Measurements from ENCODE around the gene SPTSSB. TPM values are rescaled to one million over a fixed set of nuclear protein-coding genes. Genes with fewer than 3 reads are reported as not detected.
A peak's percentile ranks its signal among the peaks of the same experiment; 100 is the strongest.

Gene SPTSSB, protein sequence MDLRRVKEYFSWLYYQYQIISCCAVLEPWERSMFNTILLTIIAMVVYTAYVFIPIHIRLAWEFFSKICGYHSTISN
- under 1 TPM in 2 of 4 donors, not detected in 2; 0.39 to 0.74 TPM for total RNA-seq

- H3K27me3 ChIP-seq: peaks cover 30% of the 10 kb centered on the region
- H3K36me3 ChIP-seq: no peaks in the 10 kb centered on the region
- H3K4me3 ChIP-seq: peak within 1 kb of the TSS; percentile 23 to 56
- peak; percentile 57 for ATAC-seq
- WGBS, 2 donors (ENCODE audit: low coverage in 1 of 2): 4% methylated on average over 20 of the region's 53 CpGs; no CpG with 5 or more reads in 1 of the 2 donors
- TF ChIP-seq POLR2AphosphoS5 (IDR thresholded peaks at IDR 0.05) (no peak), POLR2A (IDR thresholded peaks at IDR 0.05) (no peak), EP300 (IDR thresholded peaks at IDR 0.05) (no peak)
- TF ChIP-seq, protein P1, sequence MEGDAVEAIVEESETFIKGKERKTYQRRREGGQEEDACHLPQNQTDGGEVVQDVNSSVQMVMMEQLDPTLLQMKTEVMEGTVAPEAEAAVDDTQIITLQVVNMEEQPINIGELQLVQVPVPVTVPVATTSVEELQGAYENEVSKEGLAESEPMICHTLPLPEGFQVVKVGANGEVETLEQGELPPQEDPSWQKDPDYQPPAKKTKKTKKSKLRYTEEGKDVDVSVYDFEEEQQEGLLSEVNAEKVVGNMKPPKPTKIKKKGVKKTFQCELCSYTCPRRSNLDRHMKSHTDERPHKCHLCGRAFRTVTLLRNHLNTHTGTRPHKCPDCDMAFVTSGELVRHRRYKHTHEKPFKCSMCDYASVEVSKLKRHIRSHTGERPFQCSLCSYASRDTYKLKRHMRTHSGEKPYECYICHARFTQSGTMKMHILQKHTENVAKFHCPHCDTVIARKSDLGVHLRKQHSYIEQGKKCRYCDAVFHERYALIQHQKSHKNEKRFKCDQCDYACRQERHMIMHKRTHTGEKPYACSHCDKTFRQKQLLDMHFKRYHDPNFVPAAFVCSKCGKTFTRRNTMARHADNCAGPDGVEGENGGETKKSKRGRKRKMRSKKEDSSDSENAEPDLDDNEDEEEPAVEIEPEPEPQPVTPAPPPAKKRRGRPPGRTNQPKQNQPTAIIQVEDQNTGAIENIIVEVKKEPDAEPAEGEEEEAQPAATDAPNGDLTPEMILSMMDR (IDR thresholded peaks at IDR 0.05): no peak
- H3K4me1 ChIP-seq: peaks cover 0 to 22% (median 9%) of the 10 kb centered on the region in 3 donors
- no peaks in the 10 kb centered on the region for H3K9me3 ChIP-seq
- peak within 1 kb of the TSS in 1 of 4 donors; percentile 17 for H3K27ac ChIP-seq
These were observed at the start of gene SPTSSB for GRCh38 chr3:161371441-161372320. Gene SPTSSB, minus strand, starts transcription at chr3:161371517. Its CDS starts 25,194 bp downstream, at chr3:161346323.

GRCh38 chr3:161420746-161421145, 49.4 kb upstream of the SPTSSB start:
- WGBS, 2 donors (ENCODE audit: low coverage in 1 of 2): 60 to 72% methylated on average over 2 to 8 of the region's 8 CpGs

GRCh38 chr3:161419555-161420333, 48.4 kb upstream of the SPTSSB start:
- no peaks in the 10 kb centered on the region for H3K36me3 ChIP-seq
- WGBS, 2 donors (ENCODE audit: low coverage in 1 of 2): 93 to 95% methylated on average over 1 to 2 of the region's 3 CpGs
- TF ChIP-seq POLR2A (IDR thresholded peaks at IDR 0.05) (no peak), POLR2AphosphoS5 (IDR thresholded peaks at IDR 0.05) (no peak), EP300 (IDR thresholded peaks at IDR 0.05) (no peak)
- TF ChIP-seq, protein P1 (IDR thresholded peaks at IDR 0.05): no peak
- H3K9me3 ChIP-seq: no peaks in the 10 kb centered on the region
- H3K4me1 ChIP-seq: peaks cover 0 to 12% (median 0%) of the 10 kb centered on the region in 3 donors
- H3K27ac ChIP-seq: no peak overlapping the region
- no peaks in the 10 kb centered on the region for H3K27me3 ChIP-seq
- H3K4me3 ChIP-seq: no peak overlapping the region
- ATAC-seq: no peak

More at GRCh38 chr3:161420746-161421145, 49.4 kb upstream of the SPTSSB start:
- peaks cover 0 to 8% (median 0%) of the 10 kb centered on the region in 3 donors for H3K4me1 ChIP-seq
- no peaks in the 10 kb centered on the region for H3K27me3 ChIP-seq
- TF ChIP-seq POLR2A (IDR thresholded peaks at IDR 0.05) (no peak), POLR2AphosphoS5 (IDR thresholded peaks at IDR 0.05) (no peak), EP300 (IDR thresholded peaks at IDR 0.05) (no peak)
- TF ChIP-seq, protein P1 (IDR thresholded peaks at IDR 0.05): no peak
- no peak overlapping the region for H3K27ac ChIP-seq
- no peaks in the 10 kb centered on the region for H3K9me3 ChIP-seq
- no peak for ATAC-seq
- no peak overlapping the region for H3K4me3 ChIP-seq
- no peaks in the 10 kb centered on the region for H3K36me3 ChIP-seq

- H3K4me1 ChIP-seq: peaks cover 0 to 25% (median 5%) of the 10 kb centered on the region in 3 donors
- WGBS, 2 donors (ENCODE audit: low coverage in 1 of 2): 6 to 14% methylated on average over 1 of the region's 1 CpG
- H3K36me3 ChIP-seq: no peaks in the 10 kb centered on the region
- H3K27me3 ChIP-seq: no peaks in the 10 kb centered on the region
- peak; percentile 67 for ATAC-seq
- H3K27ac ChIP-seq: peak overlapping the region in 3 of 4 donors; percentile 41 to 55 (median 46)
- TF ChIP-seq, protein P1 (IDR thresholded peaks at IDR 0.05): no peak
- TF ChIP-seq POLR2AphosphoS5 (IDR thresholded peaks at IDR 0.05) (no peak), POLR2A (IDR thresholded peaks at IDR 0.05) (no peak), EP300 (IDR thresholded peaks at IDR 0.05) (no peak)
- H3K4me3 ChIP-seq: no peak overlapping the region
- no peaks in the 10 kb centered on the region for H3K9me3 ChIP-seq
These were observed 44.4 kb upstream of the SPTSSB start for GRCh38 chr3:161415506-161416231.

Measured in gastroesophageal sphincter (tissue), 4 donors.